ENCODE data around the gene GRM4.

The GRM4 gene

DNA sequence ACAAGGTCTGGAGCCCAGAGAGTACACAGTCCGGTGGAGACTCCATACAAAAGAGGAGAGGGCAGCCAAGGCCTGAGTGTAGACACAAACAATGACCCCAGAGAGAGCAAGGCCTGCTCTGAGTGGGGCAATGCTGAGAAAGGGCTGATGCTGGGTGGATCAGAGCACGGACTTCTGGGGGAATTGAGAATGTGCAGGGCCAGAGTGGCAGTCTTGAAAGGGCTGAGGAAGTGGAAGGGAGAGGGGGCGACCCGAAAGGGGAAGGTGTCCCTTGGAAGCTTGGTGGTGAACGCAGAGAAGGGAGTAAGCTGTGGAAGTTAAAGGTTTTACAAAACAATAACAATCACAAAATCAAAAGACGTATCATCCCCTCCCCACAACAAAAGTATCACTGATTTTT, 12.0 kb upstream of the GRM4 start:
- DNase-seq (ENCODE audit: low read depth in 2 of 2) = no peak
- no peak overlapping the region for H3K4me3 ChIP-seq (replicated peaks in 1 of 2; ENCODE audit: low read depth in 2 of 2, low read length in 2 of 2)
- TF ChIP-seq CTCF (IDR thresholded peaks at IDR 0.05; ENCODE audit: low read depth, low read length) = no peak

DNA sequence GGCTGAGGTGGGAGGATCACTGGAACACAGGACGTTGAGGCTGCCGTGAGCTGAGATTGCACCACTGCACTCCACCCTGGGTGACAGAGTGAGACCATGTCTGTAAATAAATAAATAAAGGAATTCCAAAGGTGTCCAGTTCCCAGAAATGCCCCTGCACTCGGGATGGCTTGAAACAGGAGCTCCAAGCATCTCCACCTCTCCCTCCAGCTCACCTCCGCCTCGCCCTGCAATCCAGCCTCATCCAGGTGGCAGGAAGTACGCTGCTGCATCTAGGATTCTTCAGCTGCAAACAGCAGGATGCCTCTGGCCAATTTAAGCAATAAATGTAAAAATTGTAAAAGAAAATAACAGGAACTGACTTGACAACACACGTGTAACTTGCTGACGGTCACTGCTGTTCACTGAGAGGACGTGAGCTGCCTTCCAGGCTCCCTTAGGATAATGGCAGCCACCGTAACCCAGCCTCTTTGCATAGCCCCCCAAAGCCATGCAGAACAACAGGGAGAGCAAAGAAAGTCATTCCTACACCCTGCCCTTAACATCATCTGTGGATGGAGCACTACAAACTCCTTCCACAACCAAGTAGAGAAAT, 11.4 kb upstream of the GRM4 start:
- TF ChIP-seq CTCF (IDR thresholded peaks at IDR 0.05; ENCODE audit: low read depth, low read length) = no peak
- DNase-seq (ENCODE audit: low read depth in 2 of 2) = no peak
- no peak overlapping the region for H3K4me3 ChIP-seq (replicated peaks in 1 of 2; ENCODE audit: low read depth in 2 of 2, low read length in 2 of 2)

GRCh38 chr6:34155471-34156300, 9.8 kb upstream of the GRM4 start:
- no peak for DNase-seq (ENCODE audit: low read depth in 2 of 2)
- no peak overlapping the region for H3K4me3 ChIP-seq (replicated peaks in 1 of 2; ENCODE audit: low read depth in 2 of 2, low read length in 2 of 2)
- TF ChIP-seq CTCF (IDR thresholded peaks at IDR 0.05; ENCODE audit: low read depth, low read length) = no peak

DNA sequence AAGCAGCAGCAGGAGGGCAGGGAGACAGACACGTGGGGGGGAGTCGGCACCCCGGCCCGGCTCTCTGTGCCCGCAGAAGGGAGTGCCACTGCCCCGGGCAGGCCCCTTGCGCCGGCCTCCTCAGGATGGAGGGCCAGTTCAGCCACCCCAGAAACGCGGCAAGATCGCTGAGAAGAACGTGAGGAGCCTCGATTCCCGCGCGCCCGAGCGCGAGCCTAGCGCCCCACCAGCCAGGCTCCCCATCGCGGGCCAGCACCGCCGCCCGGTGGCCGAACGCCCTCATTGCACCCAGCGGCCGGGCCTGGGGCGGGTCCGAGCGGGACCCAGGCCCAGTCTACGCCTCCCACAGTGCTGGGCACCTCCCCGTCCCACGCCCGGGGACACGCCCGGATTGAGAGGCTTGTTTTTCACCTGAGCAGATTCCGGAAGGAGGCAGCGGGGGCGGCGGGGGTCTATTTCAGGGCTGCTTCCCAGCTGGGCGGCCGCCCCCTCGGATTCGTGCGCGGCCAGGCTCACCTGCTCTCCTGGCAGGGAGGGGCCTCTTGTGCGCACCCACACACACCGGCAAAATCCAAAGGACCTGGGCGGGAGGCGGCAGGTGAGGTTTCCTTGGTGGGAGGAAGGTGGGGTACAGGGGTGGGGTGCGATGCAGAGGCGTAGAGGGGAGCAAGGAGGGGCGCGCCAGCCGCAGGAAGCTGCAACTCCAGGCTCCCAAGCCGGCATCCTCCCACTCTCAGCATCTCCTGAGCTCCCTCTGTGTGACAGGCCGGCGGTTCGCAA, 9.0 kb upstream of the GRM4 start:
- peak; percentile 50 to 53 for DNase-seq (ENCODE audit: low read depth in 2 of 2)
- peak overlapping the region in 1 of 2 donors; percentile 33 for H3K4me3 ChIP-seq (replicated peaks in 1 of 2; ENCODE audit: low read depth in 2 of 2, low read length in 2 of 2)
- peak; percentile 59 for TF ChIP-seq CTCF (IDR thresholded peaks at IDR 0.05; ENCODE audit: low read depth, low read length)

GRCh38 chr6:34152806-34153520, 7.1 kb upstream of the GRM4 start:
- no peak for DNase-seq (ENCODE audit: low read depth in 2 of 2)
- TF ChIP-seq CTCF (IDR thresholded peaks at IDR 0.05; ENCODE audit: low read depth, low read length) = no peak
- no peak overlapping the region for H3K4me3 ChIP-seq (replicated peaks in 1 of 2; ENCODE audit: low read depth in 2 of 2, low read length in 2 of 2)

- no peak for TF ChIP-seq CTCF (IDR thresholded peaks at IDR 0.05; ENCODE audit: low read depth, low read length)
- DNase-seq (ENCODE audit: low read depth in 2 of 2) = no peak
- no peak overlapping the region for H3K4me3 ChIP-seq (replicated peaks in 1 of 2; ENCODE audit: low read depth in 2 of 2, low read length in 2 of 2)
Measured at GRCh38 chr6:34152042-34152524, 6.2 kb upstream of the GRM4 start.

Measured in cardiac fibroblast (primary cell).